ENCODE results near the gene RNF114.
"Not testable (repeated sequence)": the region's sequence is repeated elsewhere in the genome, so short reads cannot be mapped to it uniquely, and the experiment has no call there.

Gene RNF114

GRCh38 chr20:49965781-49966305 is 29.6 kb downstream of the RNF114 start:
- no peak for DNase-seq

DNA sequence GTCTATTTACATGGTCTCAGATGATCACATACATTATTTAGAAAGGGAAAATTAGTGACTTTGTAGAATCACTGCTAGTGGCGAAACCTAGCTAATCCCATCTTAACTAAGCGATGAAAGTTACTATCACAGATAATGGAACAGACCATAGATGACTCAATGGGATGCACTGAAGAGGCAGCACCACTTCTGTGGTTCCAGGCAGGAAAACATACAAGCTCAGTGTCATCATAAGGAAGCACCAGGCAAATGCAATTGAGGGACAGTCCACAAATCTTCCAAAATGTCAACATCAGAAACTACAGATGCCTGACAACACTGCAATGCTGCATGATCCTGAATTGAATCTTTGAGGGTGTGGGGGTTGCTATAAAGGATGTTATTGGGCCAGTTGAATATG is 30.7 kb downstream of the RNF114 start:
- no peak for DNase-seq

- DNase-seq = no peak
Observed at GRCh38 chr20:49969234-49969633, 33.0 kb downstream of the RNF114 start.

DNA sequence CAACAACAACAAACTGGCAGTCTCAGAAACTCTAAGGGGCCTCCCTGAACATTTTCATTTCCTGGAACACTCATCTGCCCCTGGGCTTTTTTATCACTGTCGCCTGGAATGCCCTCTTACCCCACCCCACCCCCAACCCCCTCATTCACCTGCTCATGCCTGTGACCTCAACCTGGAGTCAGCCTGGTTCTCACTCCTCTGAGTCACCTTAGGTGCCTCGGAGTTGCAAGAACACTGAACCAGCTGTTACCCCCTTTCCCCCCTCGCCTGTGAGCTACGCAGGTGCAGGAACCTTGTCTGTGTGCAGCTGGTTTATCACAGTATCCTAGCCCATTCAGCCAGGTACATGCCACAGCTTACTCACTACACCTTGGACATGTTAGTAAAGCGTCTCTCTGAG is 33.7 kb downstream of the RNF114 start:
- DNase-seq = no peak

- DNase-seq = no peak
Observed at GRCh38 chr20:49970498-49970897, 34.3 kb downstream of the RNF114 start.

DNA sequence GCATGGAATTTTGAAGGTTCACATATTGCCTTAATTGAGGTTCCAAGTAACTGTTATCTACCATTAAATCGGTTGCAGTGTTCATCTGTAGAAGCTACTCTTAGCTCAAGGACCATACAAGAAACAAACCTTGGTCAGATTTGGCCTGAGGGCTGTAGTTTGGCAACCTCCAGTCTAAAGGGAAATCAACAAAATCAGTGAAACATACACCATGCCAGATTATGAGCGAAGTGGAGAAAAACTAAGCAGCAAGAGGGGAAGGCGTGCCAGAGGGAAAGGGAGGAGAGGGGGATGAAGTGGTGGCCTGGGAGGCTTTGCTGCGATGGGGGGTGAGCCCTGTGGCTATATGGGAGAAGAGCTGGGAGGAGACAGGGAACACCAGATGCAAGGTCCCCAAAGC is 37.8 kb downstream of the RNF114 start:
- no peak for DNase-seq

DNA sequence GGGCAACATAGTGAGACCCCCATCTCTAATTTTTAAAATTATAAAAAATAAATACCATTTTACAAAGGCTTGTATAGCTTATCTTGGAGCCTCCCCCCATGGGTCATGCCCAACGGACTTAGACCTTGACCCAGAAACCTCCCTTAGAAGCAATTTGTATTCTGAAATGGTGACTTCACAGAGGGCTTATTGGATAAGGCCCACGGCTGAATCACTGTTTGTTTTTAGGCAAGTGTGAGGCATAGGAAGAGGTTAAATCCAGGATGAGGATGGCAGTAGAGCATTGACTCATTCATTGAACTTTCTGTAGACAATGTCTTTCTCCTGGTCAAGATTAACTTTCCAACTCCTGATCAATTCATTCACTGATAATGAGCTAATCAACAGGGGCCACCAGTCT is 40.3 kb downstream of the RNF114 start:
- DNase-seq = no peak

DNA sequence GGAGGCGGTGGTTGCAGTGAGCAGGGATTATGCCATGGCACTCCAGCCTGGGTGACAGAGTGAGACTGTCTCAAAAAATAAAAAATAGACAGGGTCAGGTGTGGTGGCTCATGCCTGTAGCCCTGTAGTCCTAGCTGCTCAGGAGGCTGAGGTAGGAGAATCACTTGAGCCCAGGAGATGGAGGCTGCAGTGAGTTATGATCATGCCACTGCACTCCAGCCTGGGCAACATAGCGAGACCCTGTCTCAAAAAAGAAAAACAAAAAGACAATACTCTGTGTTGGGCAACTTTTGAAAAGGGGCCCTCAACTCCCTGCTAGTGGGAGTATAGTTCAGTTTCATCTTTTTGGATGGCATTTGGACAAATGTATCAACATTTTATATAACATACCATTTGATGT is 41.5 kb downstream of the RNF114 start:
- DNase-seq = not testable (repeated sequence)

GRCh38 chr20:49978685-49979029 is 42.5 kb downstream of the RNF114 start:
- DNase-seq = no peak

DNA sequence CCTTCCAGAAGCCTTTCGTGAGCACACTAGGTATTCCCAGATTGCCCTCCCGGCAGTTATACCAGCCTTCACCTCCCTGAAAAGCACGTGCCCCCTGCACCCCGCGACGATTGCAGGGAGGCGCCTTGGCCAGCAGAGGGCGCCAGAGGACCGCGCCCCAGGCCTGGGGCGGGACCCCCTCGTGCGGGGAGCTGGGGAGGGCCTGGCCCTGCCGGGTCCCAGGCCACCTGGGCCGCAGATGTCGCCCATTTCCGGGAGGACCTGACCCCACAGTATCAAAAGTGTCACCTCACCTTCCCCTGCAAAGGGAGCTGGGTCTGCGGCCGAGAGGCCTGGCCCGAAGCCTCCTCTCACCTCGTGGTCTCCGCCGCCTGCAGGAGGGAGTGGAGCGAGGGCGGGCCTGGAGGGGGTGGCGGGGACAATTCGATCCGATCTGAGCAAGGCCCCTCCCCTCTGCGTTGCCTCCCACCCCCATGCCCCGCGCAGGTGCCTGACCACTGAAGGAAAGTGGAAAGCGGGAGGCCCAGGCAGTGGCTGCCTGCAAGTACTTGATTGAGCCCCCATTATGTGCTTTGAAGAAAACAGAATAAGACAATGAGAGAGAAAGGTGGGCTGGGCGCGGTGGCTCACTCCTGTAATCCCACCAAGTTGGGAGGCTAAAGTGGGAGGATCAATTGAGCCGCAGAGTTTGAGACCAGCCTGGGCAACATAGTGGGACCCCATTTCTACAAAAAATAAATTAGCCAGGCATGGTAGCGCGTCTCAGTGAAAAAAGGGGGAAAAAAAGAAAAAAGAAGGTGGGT is 43.0 kb downstream of the RNF114 start:
- peak; percentile 63 for DNase-seq

DNA sequence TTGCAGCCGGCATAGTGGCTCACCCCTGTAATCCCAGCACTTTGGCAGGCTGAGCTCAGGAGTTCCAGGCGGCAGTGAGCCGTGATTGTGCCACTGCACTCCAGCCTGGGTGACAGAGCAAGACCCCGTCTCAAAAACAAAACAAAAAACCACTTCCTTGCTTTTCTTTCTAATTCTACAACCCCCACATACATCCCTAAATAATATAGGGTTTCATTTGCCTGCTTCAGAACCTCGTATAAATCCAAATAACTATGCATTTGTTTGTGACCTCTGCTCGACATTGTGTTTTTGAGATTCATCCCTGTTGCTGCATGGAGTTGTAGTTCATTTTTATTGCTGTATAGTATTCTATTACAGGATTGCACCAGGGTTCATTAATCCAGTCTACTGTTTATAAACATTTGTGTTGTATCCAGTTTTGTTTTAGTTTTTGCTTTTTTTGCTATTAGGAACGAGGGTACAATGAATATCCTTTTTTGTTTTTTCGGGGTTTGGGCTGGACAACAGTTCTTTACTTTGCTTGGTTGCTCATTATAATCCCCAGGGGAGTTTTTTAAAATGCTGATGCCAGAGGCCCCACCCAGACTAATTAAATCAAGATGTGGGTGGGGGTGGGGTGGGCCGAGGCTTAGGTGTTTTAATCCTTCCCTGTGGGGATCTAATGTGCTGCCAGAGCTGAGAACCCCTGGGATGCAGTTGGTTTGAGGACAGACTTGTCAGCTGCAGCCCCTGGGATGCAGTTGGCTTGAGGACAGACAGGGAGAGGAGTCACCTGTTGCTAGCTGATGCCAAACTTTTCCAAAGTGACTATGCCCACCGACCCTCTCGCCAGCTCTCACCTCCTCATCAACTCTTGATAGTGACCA is 44.2 kb downstream of the RNF114 start:
- DNase-seq = no peak

GRCh38 chr20:49981218-49982071 is 45.2 kb downstream of the RNF114 start:
- DNase-seq = no peak

DNA sequence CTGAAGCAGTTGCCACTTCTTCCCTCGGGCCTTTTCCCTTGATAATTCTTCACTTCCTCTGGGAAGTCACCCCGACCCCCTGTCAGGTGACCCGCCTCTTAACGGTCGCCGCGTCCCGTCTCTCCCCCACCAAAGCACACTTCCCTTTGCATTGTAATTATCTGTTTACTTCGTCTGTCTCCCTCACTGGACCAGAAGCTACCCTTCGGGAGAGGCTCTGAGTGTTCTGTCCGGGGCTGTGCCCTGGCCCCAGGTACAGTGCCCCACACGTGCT is 45.8 kb downstream of the RNF114 start:
- no peak for DNase-seq

DNA sequence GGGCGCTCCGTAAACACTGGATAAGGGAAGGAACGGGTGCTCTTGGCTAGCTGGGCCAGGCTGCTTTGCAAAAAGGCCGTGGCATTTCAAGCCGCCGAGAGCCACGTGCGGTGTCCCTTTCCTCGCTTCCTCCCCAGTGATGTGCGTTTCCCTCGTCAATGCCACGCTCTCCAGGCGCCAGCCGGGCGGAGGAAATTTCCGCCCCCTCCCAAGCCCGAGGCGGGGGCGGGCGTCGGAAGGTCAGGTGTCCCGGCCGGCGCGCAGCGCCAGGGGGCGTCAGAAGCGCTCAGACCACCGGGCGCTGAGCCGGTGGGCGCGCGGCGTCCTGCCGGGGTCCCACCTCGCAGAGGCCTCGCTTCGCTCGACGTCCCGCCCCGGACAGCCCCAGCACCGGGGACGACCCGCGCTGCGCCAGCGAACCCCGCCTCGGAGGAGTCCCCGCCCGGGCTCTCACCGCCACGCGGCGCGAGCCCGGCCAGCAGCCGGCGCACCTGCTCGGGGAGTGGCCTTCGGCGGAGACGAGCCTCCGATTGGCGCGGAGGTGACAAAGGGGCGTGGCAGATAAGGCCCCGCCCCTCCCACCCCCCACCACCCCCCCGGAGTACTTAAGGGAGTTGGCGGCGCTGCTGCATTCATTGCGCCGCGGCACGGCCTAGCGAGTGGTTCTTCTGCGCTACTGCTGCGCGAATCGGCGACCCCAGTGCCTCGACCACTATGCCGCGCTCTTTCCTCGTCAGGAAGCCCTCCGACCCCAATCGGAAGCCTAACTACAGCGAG is 46.3 kb downstream of the RNF114 start, which contains the start of gene SNAI1:
Gene SNAI1 (plus strand): TSS at position 635 of the 777 bp plus-strand sequence. CDS start 80 bp downstream, at position 715.
- peak; percentile 79 for DNase-seq

- no peak for DNase-seq
Observed at GRCh38 chr20:49983123-49983847, 47.1 kb downstream of the RNF114 start.

GRCh38 chr20:49983848-49984408 is 47.7 kb downstream of the RNF114 start:
- no peak for DNase-seq

GRCh38 chr20:49984426-49985153 is 48.4 kb downstream of the RNF114 start:
- DNase-seq = no peak

GRCh38 chr20:49985157-49985556 is 49.0 kb downstream of the RNF114 start:
- no peak for DNase-seq

GRCh38 chr20:49985617-49986016 is 49.4 kb downstream of the RNF114 start:
- DNase-seq = no peak

GRCh38 chr20:49986049-49986448 is 49.9 kb downstream of the RNF114 start:
- no peak for DNase-seq
